Adrenal gland (tissue), 12 donors: Measurements from ENCODE around the gene CSRP1. TPM values are rescaled to one million over a fixed set of nuclear protein-coding genes. Genes with fewer than 3 reads are reported as not detected.
A peak's percentile ranks its signal among the peaks of the same experiment; 100 is the strongest.

Source experiments
- DNase-seq, 7 donors: peaks; one replicate each; pipeline ENCODE4 v3.0.0-alpha.2; 2019 to 2020
- H3K27ac ChIP-seq, 5 donors: fragments of 200-600 bp; sonication (generic) in 4 of 5; 1 replicate in 3 of 5; 2 replicates in 2 of 5; pipeline versions ENCODE4 v1.5.1 to v1.8.0; 2016 to 2020; ENCODE audit warnings: mild to moderate bottlenecking in 1 of 5
- H3K27me3 ChIP-seq: fragments of 200-600 bp; 2 replicates; pipeline ENCODE4 v1.8.0; 2021
- H3K36me3 ChIP-seq, 2 donors: fragments of 200-600 bp; replicated peaks in 1 of 2; 1 replicate in 1 of 2; 2 replicates in 1 of 2; pipeline versions ENCODE4 v1.5.1 to v1.8.0; 2018 to 2022
- H3K4me1 ChIP-seq, 2 donors: fragments of 200-600 bp; replicated peaks in 1 of 2; 1 replicate in 1 of 2; 2 replicates in 1 of 2; pipeline versions ENCODE4 v1.5.1 to v1.8.0; 2018 to 2021
- H3K4me3 ChIP-seq, 4 donors: fragments of 200-600 bp; sonication (generic) in 3 of 4; one replicate each; pipeline ENCODE4 v1.5.1; 2016 to 2018
- H3K9me3 ChIP-seq, 3 donors: fragments of 200-600 bp; sonication (generic) in 1 of 3; replicated peaks in 1 of 3; 1 replicate in 2 of 3; 2 replicates in 1 of 3; pipeline versions ENCODE4 v1.5.1 to v1.8.0; 2016 to 2021
- POLR2A ChIP-seq, 2 donors: fragments of 450-650 bp; IDR thresholded peaks; one replicate each; pipeline ENCODE4 v1.6.1; 2017; ENCODE audit warnings: antibody characterized with exemption in 2 of 2, mild to moderate bottlenecking in 2 of 2, moderate library complexity in 1 of 2
- WGBS, 4 donors: extraction: QIAGEN DNeasy Blood & Tissue Kit in 2 of 4; methylation state at CpG; one replicate each; pipeline versions ENCODE4 v1.1.5 to v1.1.7; 2013 to 2017; 5-methylcytosine and 5-hydroxymethylcytosine counted together
- intact Hi-C, 2 donors: fragments of 100-400 bp; cut with DNase I; formaldehyde crosslinking; loops; one replicate each; pipeline versions ENCODE4 v1.14.1 to v1.15.0; 2022 to 2023
- polyA plus RNA-seq, 3 donors: library from polyadenylated mRNA; stranded (reverse); fragments of 200-250 nt in 2 of 3; fragments of 350-450 nt in 1 of 3; fragmentation: Illumina TruSeq in 1 of 3; extraction: RNeasy Lipid Tissue Mini Kit (QIAGEN cat#74804) in 1 of 3; gene quantifications; one replicate each; pipeline ENCODE4 v1.2.3, GENCODE V29; 2013 to 2014
- total RNA-seq, 9 donors: library from RNA; depleted of rRNA in 4 of 9; stranded (reverse); fragments of >200 nt in 4 of 9; fragments of 120-200 nt in 1 of 9; fragmentation: NEBNext Ultra II Directional in 1 of 9; extraction: Animal tissue kit (Norgen Biotek cat#: 25700) in 1 of 9; gene quantifications; one replicate each; pipeline versions ENCODE4 v1.1.0 to v1.2.4, GENCODE V29; 2013 to 2023
- TF ChIP-seq, protein P1 (sequence below), 6 experiments: fragments of 450-650 bp in 4 of 6; fragments of 200-600 bp in 2 of 6; sonication (generic) in 1 of 6; IDR thresholded peaks; 1 replicate in 5 of 6; 2 replicates in 1 of 6; pipeline versions ENCODE4 v1.5.1 to v1.8.0; 2016 to 2021; ENCODE audit warnings: antibody characterized with exemption in 6 of 6, mild to moderate bottlenecking in 2 of 6, moderate library complexity in 1 of 6
- donor health status: healthy with polysubstance abuse.
- donor health status: Bipolar disorder and iron deficiency.
- donor health status: DM: yes; HTN: yes; CAD: no.
- donor health status: DM: no; HTN: no; CAD: no.
- donor health status: DM: no; HTN: no; CAD: no.
- donor health status: DM: yes; HTN: yes; CAD: no.

CSRP1 gene
- total and polyA plus RNA-seq, 12 donors, result 30.5 to 470 (median 138) TPM

DNA sequence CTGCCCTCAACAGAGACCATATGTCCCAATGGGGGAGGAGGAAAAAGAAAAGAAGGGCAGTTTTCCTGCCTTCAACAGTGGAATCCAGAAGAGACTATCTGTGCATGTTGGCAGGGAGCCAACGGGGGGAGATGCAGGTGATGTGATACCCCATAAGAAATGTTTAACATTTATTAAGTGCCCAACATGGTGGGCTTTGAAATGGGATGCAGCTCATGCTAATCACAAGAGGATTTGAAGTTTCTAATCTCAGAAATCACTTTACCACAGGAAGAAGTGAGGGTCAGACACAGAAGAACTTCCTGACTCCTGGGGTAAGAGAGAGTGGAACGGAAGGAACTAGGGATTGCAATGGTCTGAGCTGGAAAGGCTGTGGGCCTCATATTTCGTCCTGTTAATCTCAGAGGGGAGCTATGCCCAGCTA, 16.2 kb downstream of the CSRP1 start:
- TF ChIP-seq, protein P1, sequence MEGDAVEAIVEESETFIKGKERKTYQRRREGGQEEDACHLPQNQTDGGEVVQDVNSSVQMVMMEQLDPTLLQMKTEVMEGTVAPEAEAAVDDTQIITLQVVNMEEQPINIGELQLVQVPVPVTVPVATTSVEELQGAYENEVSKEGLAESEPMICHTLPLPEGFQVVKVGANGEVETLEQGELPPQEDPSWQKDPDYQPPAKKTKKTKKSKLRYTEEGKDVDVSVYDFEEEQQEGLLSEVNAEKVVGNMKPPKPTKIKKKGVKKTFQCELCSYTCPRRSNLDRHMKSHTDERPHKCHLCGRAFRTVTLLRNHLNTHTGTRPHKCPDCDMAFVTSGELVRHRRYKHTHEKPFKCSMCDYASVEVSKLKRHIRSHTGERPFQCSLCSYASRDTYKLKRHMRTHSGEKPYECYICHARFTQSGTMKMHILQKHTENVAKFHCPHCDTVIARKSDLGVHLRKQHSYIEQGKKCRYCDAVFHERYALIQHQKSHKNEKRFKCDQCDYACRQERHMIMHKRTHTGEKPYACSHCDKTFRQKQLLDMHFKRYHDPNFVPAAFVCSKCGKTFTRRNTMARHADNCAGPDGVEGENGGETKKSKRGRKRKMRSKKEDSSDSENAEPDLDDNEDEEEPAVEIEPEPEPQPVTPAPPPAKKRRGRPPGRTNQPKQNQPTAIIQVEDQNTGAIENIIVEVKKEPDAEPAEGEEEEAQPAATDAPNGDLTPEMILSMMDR (IDR thresholded peaks at IDR 0.05), result no peak
- TF ChIP-seq POLR2A (IDR thresholded peaks at IDR 0.05), result no peak
- WGBS, 4 donors, result 23 to 47% (median 38%) methylated on average over 3 of the region's 3 CpGs
- H3K27ac ChIP-seq, result peak overlapping the region in 1 of 5 donors; percentile 90
- H3K4me1 ChIP-seq, result peaks cover 25 to 78% of the 10 kb centered on the region in 2 donors
- no peak for DNase-seq
- H3K9me3 ChIP-seq, result no peaks in the 10 kb centered on the region
- H3K4me3 ChIP-seq, result no peak overlapping the region
- H3K27me3 ChIP-seq, result no peaks in the 10 kb centered on the region
- H3K36me3 ChIP-seq, result peaks cover 0 to 23% of the 10 kb centered on the region in 2 donors
- intact Hi-C loops, result no loop called here

DNA sequence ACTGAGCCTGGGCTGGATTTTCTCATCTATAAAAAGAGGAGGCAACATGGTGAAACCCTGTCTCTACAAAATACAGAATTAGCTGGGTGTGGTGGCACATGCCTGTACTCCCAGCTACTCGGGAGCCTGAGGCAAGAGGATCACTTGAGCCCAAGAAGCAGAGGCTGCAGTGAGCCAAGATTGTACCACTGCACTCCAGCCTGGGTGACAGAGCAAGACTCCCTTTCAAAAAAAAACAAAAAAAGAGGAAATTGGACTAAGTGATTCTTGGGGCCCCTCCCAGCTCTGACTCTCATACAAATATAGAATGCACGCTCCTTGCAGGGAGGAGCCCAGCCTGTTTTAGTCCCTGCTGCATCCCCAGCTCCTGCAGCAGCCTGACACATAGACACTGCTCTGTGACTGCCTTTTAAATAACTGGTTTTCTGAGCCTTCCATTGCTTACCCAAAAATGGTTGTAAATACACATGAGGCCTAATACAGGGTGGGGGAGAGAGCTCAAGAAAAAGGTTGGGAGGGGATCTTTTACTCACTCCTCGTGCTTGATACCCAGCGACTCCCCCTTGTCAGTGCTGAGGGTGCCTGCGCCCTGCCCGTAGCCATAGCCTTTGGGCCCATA, 17.2 kb downstream of the CSRP1 start:
- Histone ChIP-seq H3K36me3 (peaks cover 0 to 29% of the 10 kb centered on the region in 2 donors), H3K4me1 (peaks cover 25 to 68% of the 10 kb centered on the region in 2 donors), H3K27me3 (no peaks in the 10 kb centered on the region), H3K4me3 (no peak overlapping the region), H3K27ac (peak overlapping the region in 2 of 5 donors; percentile 70 to 90), H3K9me3 (no peaks in the 10 kb centered on the region)
- TF ChIP-seq, protein P1 (IDR thresholded peaks at IDR 0.05), result no peak
- no peak for TF ChIP-seq POLR2A (IDR thresholded peaks at IDR 0.05)
- DNase-seq, result no peak
- intact Hi-C loops, result no loop called here
- WGBS, 4 donors, result 78 to 88% (median 79%) methylated on average over 6 of the region's 6 CpGs

DNA sequence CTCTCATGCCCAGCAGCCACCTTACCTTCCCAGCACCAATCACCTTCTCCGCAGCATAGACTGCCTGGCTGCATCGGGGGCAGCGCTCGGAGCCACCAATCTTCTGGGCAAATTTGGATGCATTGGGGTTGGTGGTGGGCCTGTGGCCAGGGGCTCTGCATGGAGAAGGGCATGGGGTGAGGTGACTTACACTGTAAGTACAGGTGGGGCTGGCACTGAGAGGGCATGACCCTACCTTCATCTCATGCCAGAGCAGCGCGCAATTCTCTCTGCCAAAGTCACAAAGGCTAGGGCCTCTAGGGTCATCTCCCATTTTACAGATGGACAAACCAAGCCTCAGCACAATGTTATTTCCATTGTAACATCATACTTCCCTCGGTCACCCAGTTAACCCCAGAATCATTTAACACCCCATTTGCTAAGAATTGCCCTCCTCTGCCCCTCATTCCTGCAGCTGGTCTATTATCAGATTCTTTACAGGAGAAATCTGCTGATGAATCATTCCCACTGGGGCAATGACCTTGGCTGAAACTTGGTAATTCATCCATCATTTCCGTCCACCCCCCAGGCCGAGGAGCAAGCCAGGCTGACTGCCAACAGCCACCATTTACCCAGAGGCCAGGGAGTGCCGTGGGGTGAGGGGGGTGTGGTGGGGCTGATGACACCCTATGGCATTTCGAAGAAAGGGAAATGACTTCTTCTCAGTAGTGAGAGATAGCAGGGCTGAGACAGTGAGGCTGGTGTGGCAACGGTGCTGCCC, 17.9 kb downstream of the CSRP1 start:
- Histone ChIP-seq H3K9me3 (no peaks in the 10 kb centered on the region), H3K27me3 (no peaks in the 10 kb centered on the region), H3K36me3 (peaks cover 0 to 35% of the 10 kb centered on the region in 2 donors), H3K4me3 (no peak overlapping the region), H3K27ac (peak overlapping the region in 2 of 5 donors; percentile 70 to 90), H3K4me1 (peaks cover 21 to 61% of the 10 kb centered on the region in 2 donors)
- intact Hi-C loops, result no loop called here
- WGBS, 4 donors, result 40 to 50% (median 45%) methylated on average over 11 to 12 of the region's 12 CpGs
- peak; percentile 90 to 98 (median 97) for DNase-seq
- TF ChIP-seq POLR2A (IDR thresholded peaks at IDR 0.05), result no peak
- TF ChIP-seq, protein P1 (IDR thresholded peaks at IDR 0.05), result no peak

DNA sequence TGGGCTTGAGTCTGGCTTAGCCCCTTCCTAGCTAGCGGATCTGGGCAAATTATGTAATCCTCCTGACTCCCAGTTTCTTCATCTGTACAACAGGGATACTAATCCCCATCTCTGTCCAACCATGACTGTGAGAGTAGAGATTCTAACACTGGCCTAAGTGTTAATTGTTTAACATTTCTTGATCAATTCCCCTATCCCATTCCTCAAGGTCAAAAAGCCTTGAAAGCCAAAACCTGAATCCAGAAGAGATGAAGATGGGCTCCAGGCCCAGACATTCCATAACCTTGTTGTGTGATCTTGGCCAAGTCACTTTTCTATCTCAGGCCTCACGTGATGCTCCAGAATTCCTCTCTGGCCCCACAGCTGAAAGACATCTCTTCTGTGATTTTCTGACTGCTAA, 19.2 kb downstream of the CSRP1 start:
- WGBS, 4 donors, result 59 to 100% (median 75%) methylated on average over 2 of the region's 2 CpGs
- TF ChIP-seq, protein P1 (IDR thresholded peaks at IDR 0.05), result no peak
- TF ChIP-seq POLR2A (IDR thresholded peaks at IDR 0.05), result no peak
- H3K4me3 ChIP-seq, result no peak overlapping the region
- H3K27ac ChIP-seq, result peak overlapping the region in 1 of 5 donors; percentile 13
- H3K9me3 ChIP-seq, result no peaks in the 10 kb centered on the region
- DNase-seq, result no peak
- H3K4me1 ChIP-seq, result peaks cover 18 to 48% of the 10 kb centered on the region in 2 donors
- H3K36me3 ChIP-seq, result peaks cover 0 to 40% of the 10 kb centered on the region in 2 donors
- intact Hi-C loops, result no loop called here
- H3K27me3 ChIP-seq, result no peaks in the 10 kb centered on the region
